CD4-positive, alpha-beta T cell treated with Interleukin-4 for 1 hour (primary cell): ENCODE data around the gene EXOC8.
"Not testable (repeated sequence)": the region's sequence is repeated elsewhere in the genome, so short reads cannot be mapped to it uniquely, and the experiment has no call there.

Experiments
- DNase-seq, 2 donors: peaks; one replicate each; pipeline ENCODE4 v3.0.0-alpha.2; 2020 to 2022

EXOC8 gene

GRCh38 chr1:231351816-231352215, 14.2 kb upstream of the EXOC8 start:
- DNase-seq = no peak

GRCh38 chr1:231348856-231349255, 11.2 kb upstream of the EXOC8 start:
- not testable (repeated sequence) for DNase-seq

- no peak for DNase-seq
These were observed 10.8 kb upstream of the EXOC8 start for GRCh38 chr1:231348442-231348841.

- DNase-seq = no peak
These were observed 10.3 kb upstream of the EXOC8 start for GRCh38 chr1:231347961-231348360.

- DNase-seq = no peak
These were observed 2.8 kb upstream of the EXOC8 start for GRCh38 chr1:231340328-231341013.

- DNase-seq = no peak
These were observed 847 bp upstream of the EXOC8 start, which contains the start of gene SPRTN for GRCh38 chr1:231338270-231339128. Gene SPRTN (plus strand): TSS chr1:231338293. CDS start chr1:231338384, 91 bp downstream.

- DNase-seq = no peak
These were observed 595 bp downstream of the EXOC8 start for GRCh38 chr1:231337043-231337471.

GRCh38 chr1:231335663-231336602, 1.7 kb downstream of the EXOC8 start:
- DNase-seq = no peak

GRCh38 chr1:231334952-231335351, 2.7 kb downstream of the EXOC8 start:
- DNase-seq = no peak

- no peak for DNase-seq
These were observed 3.5 kb downstream of the EXOC8 start for GRCh38 chr1:231334079-231334666.

GRCh38 chr1:231332761-231333160, 4.9 kb downstream of the EXOC8 start:
- no peak for DNase-seq

GRCh38 chr1:231329483-231329882, 8.2 kb downstream of the EXOC8 start:
- no peak for DNase-seq

- DNase-seq = no peak
These were observed 10.0 kb downstream of the EXOC8 start for GRCh38 chr1:231327617-231328016.

GRCh38 chr1:231326248-231326647, 11.4 kb downstream of the EXOC8 start:
- DNase-seq = no peak

GRCh38 chr1:231324660-231325059, 13.0 kb downstream of the EXOC8 start:
- no peak for DNase-seq

- DNase-seq = no peak
These were observed 14.6 kb downstream of the EXOC8 start for GRCh38 chr1:231322880-231323530.

- no peak for DNase-seq
These were observed 18.6 kb downstream of the EXOC8 start for GRCh38 chr1:231319080-231319479.

GRCh38 chr1:231318568-231318967, 19.1 kb downstream of the EXOC8 start:
- DNase-seq = no peak

- no peak for DNase-seq
These were observed 19.7 kb downstream of the EXOC8 start for GRCh38 chr1:231318015-231318355.

- no peak for DNase-seq
These were observed 20.2 kb downstream of the EXOC8 start for GRCh38 chr1:231317306-231318014.

- peak; percentile 33 to 34 for DNase-seq
These were observed 21.8 kb downstream of the EXOC8 start for GRCh38 chr1:231315887-231316286.
